ENCODE results near the gene AAR2.

The AAR2 gene, protein sequence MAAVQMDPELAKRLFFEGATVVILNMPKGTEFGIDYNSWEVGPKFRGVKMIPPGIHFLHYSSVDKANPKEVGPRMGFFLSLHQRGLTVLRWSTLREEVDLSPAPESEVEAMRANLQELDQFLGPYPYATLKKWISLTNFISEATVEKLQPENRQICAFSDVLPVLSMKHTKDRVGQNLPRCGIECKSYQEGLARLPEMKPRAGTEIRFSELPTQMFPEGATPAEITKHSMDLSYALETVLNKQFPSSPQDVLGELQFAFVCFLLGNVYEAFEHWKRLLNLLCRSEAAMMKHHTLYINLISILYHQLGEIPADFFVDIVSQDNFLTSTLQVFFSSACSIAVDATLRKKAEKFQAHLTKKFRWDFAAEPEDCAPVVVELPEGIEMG

DNA sequence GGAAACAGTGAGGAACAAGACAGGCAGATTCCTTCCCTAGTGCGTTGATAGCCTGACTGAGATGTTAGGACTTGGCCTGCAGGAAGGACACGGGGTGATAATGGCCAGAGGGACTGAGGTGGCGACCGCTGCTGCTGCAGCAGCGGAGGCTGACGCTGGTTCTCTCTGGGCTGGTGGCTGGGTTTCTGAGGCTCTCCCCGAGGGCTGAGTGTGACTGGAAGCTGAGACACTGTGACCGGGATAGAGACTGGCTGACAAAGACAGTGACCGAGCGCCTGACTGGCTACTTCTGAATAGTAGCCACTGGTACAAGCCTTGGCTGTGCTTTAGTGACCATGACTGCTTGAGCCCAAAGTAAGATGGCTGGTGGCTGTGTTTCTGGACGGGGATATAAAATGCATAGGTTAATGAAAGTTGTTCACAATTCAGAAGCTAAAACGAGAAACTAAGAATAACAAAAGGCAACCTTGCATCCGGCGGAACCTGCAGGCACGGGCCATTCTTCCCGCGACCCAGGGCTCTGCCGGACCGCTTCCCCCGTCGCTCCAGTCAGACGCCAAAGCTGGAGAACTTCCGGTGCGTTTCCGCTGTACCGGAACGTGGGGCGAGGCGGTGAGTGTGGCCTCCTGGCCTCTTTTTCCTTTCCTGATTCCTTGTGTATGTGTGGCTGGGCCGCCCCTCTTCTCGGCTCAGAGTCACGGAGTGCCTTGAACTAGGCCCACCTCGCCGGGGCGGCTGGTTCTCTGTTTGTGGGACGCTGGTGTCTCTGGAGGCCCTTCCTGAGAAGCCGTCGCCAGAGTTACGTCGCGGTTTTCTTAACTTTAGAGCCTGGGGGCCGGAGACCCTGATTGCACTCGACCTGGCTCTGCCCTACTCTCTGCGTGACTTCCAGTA, at the start of gene AAR2:
TSS of gene AAR2 (plus strand) at position 587 of the 894 bp plus-strand sequence. CDS start 3,391 bp downstream, outside the sequence.
- Histone ChIP-seq H3K79me2 (ENCODE audit: control insufficient read depth, low read length) (peaks cover 52% of the 10 kb centered on the region), H3K27me3 (ENCODE audit: control insufficient read depth, low read length) (no peaks in the 10 kb centered on the region), H3K4me2 (ENCODE audit: low read length) (peak within 1 kb of the TSS; percentile 79), H3K36me3 (ENCODE audit: control insufficient read depth, low read length) (peaks cover 16% of the 10 kb centered on the region), H3K9me2 (replicated peaks; ENCODE audit: control insufficient read depth, low read length) (no peaks in the 10 kb centered on the region), H4K20me1 (ENCODE audit: control insufficient read depth, insufficient read depth, low read depth, low read length) (no peaks in the 10 kb centered on the region; the same call in 1 of the 2 replicates), H3K27ac (ENCODE audit: low read depth, low read length) (peak within 1 kb of the TSS; percentile 1; the same call in 1 of the 2 replicates), H3K9me3 (ENCODE audit: control insufficient read depth, insufficient read depth, low read length) (no peaks in the 10 kb centered on the region), H3K4me3 (ENCODE audit: low read length) (peak within 1 kb of the TSS; percentile 78), H3F3A (ENCODE audit: control insufficient read depth, insufficient read depth) (no peaks in the 10 kb centered on the region; the same call in 1 of the 2 replicates), H3K4me1 (ENCODE audit: control insufficient read depth, low read length) (peaks cover 15% of the 10 kb centered on the region)
- TF ChIP-seq CTCF (IDR thresholded peaks at IDR 0.05; ENCODE audit: low read depth, low read length, poor library complexity, severe bottlenecking) (no peak), EZH2phosphoT487 (IDR thresholded peaks at IDR 0.05; ENCODE audit: borderline replicate concordance, low read length) (no peak)

DNA sequence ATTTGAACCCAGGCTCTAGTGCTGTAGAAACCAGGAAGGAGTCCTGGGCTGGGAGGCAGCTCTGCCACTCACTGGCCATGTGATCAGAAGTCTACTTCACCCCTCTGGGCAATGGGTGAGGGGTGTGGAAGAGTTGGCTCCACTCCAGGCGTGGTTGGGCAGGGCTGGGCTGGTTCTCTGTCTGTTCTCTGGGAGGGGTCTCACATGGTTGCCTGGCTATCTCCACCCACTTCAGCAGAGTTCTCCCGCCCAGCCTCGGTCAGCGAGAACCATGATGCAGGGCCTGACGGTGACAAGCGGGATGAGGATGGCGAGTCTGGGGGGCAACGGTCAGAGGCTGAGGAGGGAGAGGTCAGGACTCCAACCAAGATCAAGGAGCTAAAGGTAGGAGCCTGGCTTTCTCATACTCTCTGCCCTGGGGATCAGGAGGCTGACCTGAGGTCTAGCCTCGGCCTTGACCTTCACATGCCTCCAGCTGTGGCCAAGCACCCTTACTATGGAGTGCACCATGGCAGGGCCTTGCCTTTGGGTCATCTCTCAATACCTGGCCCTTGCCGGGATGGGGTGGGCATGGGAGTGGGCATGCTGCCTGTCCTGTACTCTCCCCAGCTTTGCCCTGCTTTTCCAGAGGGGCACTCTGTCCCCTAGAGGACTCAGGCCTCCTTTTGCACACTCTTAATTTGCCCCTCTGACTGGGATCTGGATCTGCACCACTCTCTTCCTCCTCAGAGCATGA, 42.1 kb upstream of the AAR2 start:
- Histone ChIP-seq H3K27me3 (ENCODE audit: control insufficient read depth, low read length) (peaks cover 27% of the 10 kb centered on the region), H4K20me1 (ENCODE audit: control insufficient read depth, insufficient read depth, low read depth, low read length) (no peaks in the 10 kb centered on the region), H3K9me3 (ENCODE audit: control insufficient read depth, insufficient read depth, low read length) (no peaks in the 10 kb centered on the region), H3F3A (ENCODE audit: control insufficient read depth, insufficient read depth) (no peaks in the 10 kb centered on the region), H3K4me3 (ENCODE audit: low read length) (no peak overlapping the region), H3K4me1 (ENCODE audit: control insufficient read depth, low read length) (no peaks in the 10 kb centered on the region), H3K9me2 (replicated peaks; ENCODE audit: control insufficient read depth, low read length) (no peaks in the 10 kb centered on the region), H3K4me2 (ENCODE audit: low read length) (no peak overlapping the region), H3K79me2 (ENCODE audit: control insufficient read depth, low read length) (no peaks in the 10 kb centered on the region), H3K27ac (ENCODE audit: low read depth, low read length) (no peak overlapping the region), H3K36me3 (ENCODE audit: control insufficient read depth, low read length) (no peaks in the 10 kb centered on the region)
- no peak for TF ChIP-seq CTCF (IDR thresholded peaks at IDR 0.05; ENCODE audit: low read depth, low read length, poor library complexity, severe bottlenecking)
- no peak for TF ChIP-seq EZH2phosphoT487 (IDR thresholded peaks at IDR 0.05; ENCODE audit: borderline replicate concordance, low read length)

DNA sequence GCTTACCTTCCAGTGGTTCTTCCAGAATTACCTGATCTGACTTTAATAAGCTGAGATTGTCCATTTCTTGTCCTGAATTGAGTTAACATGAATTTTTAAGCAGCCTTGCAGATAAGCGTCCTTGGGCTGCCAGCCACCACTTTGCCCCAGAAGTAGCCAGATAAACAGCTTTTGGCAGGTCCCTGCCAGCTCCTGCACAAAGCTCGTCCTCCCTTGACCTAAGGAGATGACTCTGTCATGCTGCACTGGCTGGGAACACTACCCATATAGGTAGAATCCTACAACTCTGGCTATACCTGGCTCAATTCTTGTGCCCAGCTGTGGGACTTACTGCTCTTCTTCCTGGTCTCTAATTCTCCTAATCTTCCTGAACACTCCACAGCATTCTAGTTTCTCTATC, 39.6 kb upstream of the AAR2 start:
- H3K9me2 ChIP-seq (replicated peaks; ENCODE audit: control insufficient read depth, low read length) = no peaks in the 10 kb centered on the region
- no peak overlapping the region for H3K4me3 ChIP-seq (ENCODE audit: low read length)
- H3K4me2 ChIP-seq (ENCODE audit: low read length) = no peak overlapping the region
- no peaks in the 10 kb centered on the region for H4K20me1 ChIP-seq (ENCODE audit: control insufficient read depth, insufficient read depth, low read depth, low read length)
- no peak for TF ChIP-seq EZH2phosphoT487 (IDR thresholded peaks at IDR 0.05; ENCODE audit: borderline replicate concordance, low read length)
- TF ChIP-seq CTCF (IDR thresholded peaks at IDR 0.05; ENCODE audit: low read depth, low read length, poor library complexity, severe bottlenecking) = no peak
- H3K27me3 ChIP-seq (ENCODE audit: control insufficient read depth, low read length) = peaks cover 35% of the 10 kb centered on the region
- no peaks in the 10 kb centered on the region for H3F3A ChIP-seq (ENCODE audit: control insufficient read depth, insufficient read depth)
- H3K36me3 ChIP-seq (ENCODE audit: control insufficient read depth, low read length) = no peaks in the 10 kb centered on the region
- no peak overlapping the region for H3K27ac ChIP-seq (ENCODE audit: low read depth, low read length)
- H3K4me1 ChIP-seq (ENCODE audit: control insufficient read depth, low read length) = no peaks in the 10 kb centered on the region
- H3K79me2 ChIP-seq (ENCODE audit: control insufficient read depth, low read length) = no peaks in the 10 kb centered on the region
- H3K9me3 ChIP-seq (ENCODE audit: control insufficient read depth, insufficient read depth, low read length) = no peaks in the 10 kb centered on the region

Data from DOHH2 (cell line).